ENCODE results near the gene GALNT10. TPM values are rescaled to one million over a fixed set of nuclear protein-coding genes. Genes with fewer than 3 reads are reported as not detected.

GALNT10 gene
- total and polyA plus RNA-seq, 2 of the 8 experiments (the other 6 are each of a cell fraction or from before 2014, with no cell fraction given) = 4.6 to 15.5 TPM

GRCh38 chr5:154412925-154413324 lies 222.4 kb downstream of the GALNT10 start (continued):
- TF ChIP-seq, protein P1, sequence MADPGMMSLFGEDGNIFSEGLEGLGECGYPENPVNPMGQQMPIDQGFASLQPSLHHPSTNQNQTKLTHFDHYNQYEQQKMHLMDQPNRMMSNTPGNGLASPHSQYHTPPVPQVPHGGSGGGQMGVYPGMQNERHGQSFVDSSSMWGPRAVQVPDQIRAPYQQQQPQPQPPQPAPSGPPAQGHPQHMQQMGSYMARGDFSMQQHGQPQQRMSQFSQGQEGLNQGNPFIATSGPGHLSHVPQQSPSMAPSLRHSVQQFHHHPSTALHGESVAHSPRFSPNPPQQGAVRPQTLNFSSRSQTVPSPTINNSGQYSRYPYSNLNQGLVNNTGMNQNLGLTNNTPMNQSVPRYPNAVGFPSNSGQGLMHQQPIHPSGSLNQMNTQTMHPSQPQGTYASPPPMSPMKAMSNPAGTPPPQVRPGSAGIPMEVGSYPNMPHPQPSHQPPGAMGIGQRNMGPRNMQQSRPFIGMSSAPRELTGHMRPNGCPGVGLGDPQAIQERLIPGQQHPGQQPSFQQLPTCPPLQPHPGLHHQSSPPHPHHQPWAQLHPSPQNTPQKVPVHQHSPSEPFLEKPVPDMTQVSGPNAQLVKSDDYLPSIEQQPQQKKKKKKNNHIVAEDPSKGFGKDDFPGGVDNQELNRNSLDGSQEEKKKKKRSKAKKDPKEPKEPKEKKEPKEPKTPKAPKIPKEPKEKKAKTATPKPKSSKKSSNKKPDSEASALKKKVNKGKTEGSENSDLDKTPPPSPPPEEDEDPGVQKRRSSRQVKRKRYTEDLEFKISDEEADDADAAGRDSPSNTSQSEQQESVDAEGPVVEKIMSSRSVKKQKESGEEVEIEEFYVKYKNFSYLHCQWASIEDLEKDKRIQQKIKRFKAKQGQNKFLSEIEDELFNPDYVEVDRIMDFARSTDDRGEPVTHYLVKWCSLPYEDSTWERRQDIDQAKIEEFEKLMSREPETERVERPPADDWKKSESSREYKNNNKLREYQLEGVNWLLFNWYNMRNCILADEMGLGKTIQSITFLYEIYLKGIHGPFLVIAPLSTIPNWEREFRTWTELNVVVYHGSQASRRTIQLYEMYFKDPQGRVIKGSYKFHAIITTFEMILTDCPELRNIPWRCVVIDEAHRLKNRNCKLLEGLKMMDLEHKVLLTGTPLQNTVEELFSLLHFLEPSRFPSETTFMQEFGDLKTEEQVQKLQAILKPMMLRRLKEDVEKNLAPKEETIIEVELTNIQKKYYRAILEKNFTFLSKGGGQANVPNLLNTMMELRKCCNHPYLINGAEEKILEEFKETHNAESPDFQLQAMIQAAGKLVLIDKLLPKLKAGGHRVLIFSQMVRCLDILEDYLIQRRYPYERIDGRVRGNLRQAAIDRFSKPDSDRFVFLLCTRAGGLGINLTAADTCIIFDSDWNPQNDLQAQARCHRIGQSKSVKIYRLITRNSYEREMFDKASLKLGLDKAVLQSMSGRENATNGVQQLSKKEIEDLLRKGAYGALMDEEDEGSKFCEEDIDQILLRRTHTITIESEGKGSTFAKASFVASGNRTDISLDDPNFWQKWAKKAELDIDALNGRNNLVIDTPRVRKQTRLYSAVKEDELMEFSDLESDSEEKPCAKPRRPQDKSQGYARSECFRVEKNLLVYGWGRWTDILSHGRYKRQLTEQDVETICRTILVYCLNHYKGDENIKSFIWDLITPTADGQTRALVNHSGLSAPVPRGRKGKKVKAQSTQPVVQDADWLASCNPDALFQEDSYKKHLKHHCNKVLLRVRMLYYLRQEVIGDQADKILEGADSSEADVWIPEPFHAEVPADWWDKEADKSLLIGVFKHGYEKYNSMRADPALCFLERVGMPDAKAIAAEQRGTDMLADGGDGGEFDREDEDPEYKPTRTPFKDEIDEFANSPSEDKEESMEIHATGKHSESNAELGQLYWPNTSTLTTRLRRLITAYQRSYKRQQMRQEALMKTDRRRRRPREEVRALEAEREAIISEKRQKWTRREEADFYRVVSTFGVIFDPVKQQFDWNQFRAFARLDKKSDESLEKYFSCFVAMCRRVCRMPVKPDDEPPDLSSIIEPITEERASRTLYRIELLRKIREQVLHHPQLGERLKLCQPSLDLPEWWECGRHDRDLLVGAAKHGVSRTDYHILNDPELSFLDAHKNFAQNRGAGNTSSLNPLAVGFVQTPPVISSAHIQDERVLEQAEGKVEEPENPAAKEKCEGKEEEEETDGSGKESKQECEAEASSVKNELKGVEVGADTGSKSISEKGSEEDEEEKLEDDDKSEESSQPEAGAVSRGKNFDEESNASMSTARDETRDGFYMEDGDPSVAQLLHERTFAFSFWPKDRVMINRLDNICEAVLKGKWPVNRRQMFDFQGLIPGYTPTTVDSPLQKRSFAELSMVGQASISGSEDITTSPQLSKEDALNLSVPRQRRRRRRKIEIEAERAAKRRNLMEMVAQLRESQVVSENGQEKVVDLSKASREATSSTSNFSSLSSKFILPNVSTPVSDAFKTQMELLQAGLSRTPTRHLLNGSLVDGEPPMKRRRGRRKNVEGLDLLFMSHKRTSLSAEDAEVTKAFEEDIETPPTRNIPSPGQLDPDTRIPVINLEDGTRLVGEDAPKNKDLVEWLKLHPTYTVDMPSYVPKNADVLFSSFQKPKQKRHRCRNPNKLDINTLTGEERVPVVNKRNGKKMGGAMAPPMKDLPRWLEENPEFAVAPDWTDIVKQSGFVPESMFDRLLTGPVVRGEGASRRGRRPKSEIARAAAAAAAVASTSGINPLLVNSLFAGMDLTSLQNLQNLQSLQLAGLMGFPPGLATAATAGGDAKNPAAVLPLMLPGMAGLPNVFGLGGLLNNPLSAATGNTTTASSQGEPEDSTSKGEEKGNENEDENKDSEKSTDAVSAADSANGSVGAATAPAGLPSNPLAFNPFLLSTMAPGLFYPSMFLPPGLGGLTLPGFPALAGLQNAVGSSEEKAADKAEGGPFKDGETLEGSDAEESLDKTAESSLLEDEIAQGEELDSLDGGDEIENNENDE (IDR thresholded peaks at IDR 0.05; ENCODE audit: insufficient replicate concordance, low read length) = no peak
- TF ChIP-seq SIN3A (conservative IDR thresholded peaks at IDR 0.05 in 1 of 2, IDR thresholded peaks at IDR 0.05 in 1 of 2; ENCODE audit: low read depth in 1 of 2, low read length in 2 of 2) = no peak
- TF ChIP-seq TEAD4 (IDR thresholded peaks at IDR 0.05; ENCODE audit: low read depth, low read length) = no peak
- no peak for TF ChIP-seq MAX (IDR thresholded peaks at IDR 0.05)
- no peak for TF ChIP-seq MAFK (IDR thresholded peaks at IDR 0.05; ENCODE audit: low read depth, low read length)
- TF ChIP-seq USF2 (IDR thresholded peaks at IDR 0.05; ENCODE audit: low read length) = no peak
- TF ChIP-seq CHD1 (IDR thresholded peaks at IDR 0.05; ENCODE audit: low read depth, low read length) = no peak
